Stimulated activated CD8-positive, alpha-beta memory T cell treated with anti-CD3 and anti-CD28 coated beads, Interleukin-7, amount 100 ng/mL, for 1 hour (primary cell): Measurements from ENCODE around the gene FOXE3.

Experiments used
- DNase-seq, 2 donors: peaks; one replicate each; pipeline ENCODE4 v3.0.0-alpha.2; 2020; ENCODE audit warnings: low read depth in 2 of 2

FOXE3 gene

DNA sequence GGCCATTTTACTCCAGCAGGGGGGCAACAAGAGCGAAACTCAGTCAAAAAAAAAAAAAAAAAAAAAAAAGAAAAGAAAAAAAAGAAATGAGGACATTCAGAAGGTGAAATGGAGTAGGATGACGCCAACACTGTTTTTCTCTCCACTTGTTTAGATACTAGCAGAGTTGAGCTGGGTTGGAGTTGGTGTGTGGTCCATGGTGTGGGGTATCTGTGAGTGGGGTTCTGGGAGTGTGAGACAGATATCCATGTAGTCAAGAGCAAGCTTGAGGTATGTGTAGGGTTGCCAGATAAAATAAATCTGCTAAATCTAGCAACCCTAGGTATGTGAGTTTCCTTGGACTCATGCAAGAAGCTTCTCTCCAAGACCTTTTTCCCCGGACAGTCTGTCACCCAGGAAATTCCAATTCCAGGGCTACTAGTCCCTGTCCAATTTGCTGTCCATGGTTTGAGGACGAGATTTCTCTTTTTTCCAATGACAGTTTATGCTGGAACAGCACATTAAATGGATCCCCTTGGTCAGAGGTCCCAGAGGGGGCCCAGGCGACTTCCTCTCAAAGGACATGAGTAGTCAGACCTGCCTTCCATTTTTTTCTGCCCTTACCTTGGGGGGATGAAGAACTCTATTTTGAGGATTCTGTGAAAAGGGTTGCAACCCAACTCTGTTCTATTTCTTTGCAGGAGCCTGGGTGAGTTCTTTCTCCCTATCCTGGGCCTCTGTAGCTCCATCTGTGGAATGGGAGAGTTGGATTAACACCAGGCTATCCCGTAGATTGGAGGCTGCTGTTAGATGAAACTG is 19.6 kb downstream of the FOXE3 start:
- no peak for DNase-seq

GRCh38 chr1:47436304-47436978 is 20.4 kb downstream of the FOXE3 start:
- DNase-seq, result peak; percentile 45 to 67

DNA sequence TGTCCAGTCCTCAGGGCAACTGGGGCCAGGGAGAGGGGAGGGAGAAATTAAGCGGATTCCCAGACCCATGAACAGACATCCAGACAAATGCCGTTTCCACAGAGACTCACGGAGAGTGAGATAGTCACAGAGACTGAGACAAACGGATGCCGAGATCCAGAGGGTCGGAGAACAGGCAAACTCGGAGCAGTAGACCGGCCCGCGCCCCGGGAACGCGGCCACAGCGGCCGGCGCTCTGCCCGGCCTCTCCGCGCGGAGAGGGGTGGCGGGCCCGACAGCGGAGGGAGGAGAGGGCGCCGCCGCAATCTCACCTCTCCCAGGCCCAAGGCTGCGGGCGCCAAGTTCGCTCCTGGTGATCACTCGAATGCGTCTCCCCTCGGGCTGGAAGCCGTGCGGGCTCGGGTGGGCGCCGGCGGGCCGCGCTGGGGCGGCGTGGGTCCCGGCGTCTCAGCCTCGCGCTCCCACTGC is 20.9 kb downstream of the FOXE3 start:
- DNase-seq, result no peak

- DNase-seq, result peak; percentile 82 to 88
Measured at GRCh38 chr1:47437447-47438164, 21.5 kb downstream of the FOXE3 start, which contains the start of gene FOXD2. TSS of gene FOXD2 (plus strand) at chr1:47438044. CDS start at chr1:47438136, 92 bp downstream.

DNA sequence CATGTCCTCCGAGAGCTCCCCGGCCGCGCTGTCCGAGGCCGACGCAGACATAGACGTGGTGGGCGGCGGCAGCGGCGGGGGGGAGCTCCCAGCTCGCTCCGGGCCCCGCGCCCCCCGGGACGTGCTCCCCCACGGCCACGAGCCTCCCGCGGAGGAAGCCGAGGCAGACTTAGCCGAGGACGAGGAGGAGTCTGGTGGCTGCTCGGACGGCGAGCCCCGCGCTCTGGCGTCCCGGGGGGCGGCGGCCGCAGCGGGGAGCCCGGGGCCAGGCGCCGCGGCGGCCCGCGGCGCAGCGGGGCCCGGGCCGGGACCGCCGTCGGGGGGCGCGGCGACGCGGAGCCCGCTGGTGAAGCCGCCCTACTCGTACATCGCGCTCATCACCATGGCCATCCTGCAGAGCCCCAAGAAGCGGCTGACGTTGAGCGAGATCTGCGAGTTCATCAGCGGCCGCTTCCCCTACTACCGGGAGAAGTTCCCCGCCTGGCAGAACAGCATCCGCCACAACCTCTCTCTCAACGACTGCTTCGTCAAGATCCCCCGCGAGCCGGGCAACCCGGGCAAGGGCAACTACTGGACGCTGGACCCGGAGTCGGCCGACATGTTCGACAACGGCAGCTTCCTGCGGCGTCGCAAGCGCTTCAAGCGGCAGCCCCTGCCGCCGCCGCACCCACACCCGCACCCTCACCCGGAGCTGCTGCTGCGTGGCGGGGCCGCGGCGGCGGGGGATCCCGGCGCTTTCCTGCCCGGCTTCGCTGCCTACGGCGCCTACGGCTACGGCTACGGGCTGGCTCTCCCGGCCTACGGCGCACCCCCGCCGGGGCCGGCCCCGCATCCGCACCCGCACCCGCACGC is 22.3 kb downstream of the FOXE3 start:
- no peak for DNase-seq

- no peak for DNase-seq
Measured at GRCh38 chr1:47439017-47439818, 23.1 kb downstream of the FOXE3 start.

GRCh38 chr1:47439819-47440598 is 23.9 kb downstream of the FOXE3 start:
- DNase-seq, result no peak

DNA sequence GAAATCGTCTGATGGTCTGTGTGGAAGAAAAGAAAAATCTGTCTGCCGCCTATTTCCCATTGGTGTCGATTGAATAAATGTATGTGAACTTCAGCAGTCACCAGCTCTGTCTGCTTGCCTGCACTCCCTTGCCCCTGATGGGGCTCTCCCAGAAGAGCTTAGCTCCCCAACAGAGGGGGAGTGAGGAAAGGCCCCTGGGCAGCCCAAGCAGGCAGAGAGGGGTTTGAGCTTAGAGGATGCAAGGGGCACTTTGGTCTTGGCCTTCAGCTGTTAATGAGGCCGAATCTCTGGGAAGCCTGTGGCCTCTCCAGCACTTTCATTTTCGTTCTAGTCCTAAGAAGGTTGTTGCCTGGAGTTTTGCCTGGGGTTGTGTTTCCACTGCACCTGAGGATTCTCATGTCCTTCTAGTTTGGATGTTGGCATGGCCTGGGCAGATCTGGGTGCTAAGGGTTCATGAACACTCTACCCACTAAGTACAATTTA is 24.6 kb downstream of the FOXE3 start:
- DNase-seq, result no peak

DNA sequence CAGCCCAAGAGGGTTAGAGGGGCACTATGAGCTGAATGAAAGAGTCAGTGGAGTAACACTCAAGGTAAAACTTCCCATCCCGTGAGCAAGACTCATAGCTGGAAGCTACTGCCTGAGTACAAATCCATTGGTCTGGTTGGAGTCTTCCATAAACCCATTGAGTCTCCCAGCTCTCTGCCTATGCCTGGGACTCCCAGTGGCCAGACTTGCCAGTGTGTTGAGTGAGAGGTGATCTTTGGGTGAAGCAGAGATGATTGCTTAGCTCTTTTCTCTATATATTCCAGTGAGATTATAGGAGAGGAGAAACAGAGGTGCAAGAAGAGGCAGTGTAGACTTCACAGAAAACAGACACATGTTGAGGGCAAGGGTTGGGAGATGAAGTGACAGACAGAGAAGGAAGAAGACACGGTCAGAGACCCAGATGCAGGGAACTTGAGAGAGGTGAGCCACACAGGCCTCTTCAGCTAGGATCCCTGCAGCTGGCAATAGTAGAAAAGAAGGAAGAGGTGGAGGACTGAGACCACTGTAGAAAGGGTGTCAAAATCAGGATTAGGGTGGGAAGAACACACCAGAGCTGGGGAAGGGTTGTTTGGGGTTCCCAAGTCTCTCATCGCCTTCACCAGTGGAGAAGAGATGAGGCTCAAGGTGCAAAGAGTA is 25.5 kb downstream of the FOXE3 start:
- DNase-seq, result no peak

DNA sequence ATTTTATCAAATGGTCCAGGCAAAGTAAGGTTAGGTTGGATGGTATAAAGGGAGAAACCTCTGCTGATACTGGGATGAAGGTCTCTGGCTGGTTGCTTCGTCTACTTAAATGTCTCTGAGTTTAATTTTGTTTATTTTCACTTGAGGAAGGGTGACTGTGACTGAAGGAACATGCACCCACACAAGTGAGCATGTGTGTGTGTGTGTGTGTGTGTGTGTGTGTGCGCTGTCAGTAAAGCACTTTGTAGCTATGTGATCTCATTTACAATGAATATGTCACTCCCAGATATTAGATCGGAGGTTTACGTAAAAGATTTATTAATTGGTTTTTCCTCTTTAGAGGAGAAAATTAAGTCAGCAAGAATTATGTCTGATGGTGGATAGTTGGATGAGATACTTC is 26.1 kb downstream of the FOXE3 start:
- DNase-seq, result no peak

GRCh38 chr1:47442842-47443529 is 26.9 kb downstream of the FOXE3 start:
- DNase-seq, result no peak

GRCh38 chr1:47443530-47444296 is 27.6 kb downstream of the FOXE3 start:
- no peak for DNase-seq

- DNase-seq, result no peak
Measured at GRCh38 chr1:47444297-47444561, 28.1 kb downstream of the FOXE3 start.

- no peak for DNase-seq
Measured at GRCh38 chr1:47444562-47445465, 28.7 kb downstream of the FOXE3 start.

GRCh38 chr1:47445823-47446550 is 29.9 kb downstream of the FOXE3 start:
- DNase-seq, result no peak
